Measurements from ENCODE around the gene MAPKAP1. TPM values are rescaled to one million over a fixed set of nuclear protein-coding genes. Genes with fewer than 3 reads are reported as not detected.

MAPKAP1 gene
- total RNA-seq, 4 donors from 2014 or later: 87.1 to 114 (median 111) TPM

- H3K9me3 ChIP-seq: no peaks in the 10 kb centered on the region
- H3K4me3 ChIP-seq (replicated peaks in 1 of 3): no peak overlapping the region
- no peak overlapping the region for H3K27ac ChIP-seq
- no peak for DNase-seq
- no peaks in the 10 kb centered on the region for H3K36me3 ChIP-seq
- WGBS, 2 donors: 91 to 95% methylated on average over 4 of the region's 4 CpGs
- TF ChIP-seq CTCF (IDR thresholded peaks at IDR 0.05): no peak
- no peak for TF ChIP-seq POLR2A (IDR thresholded peaks at IDR 0.05)
- intact Hi-C loops (cut with DNase I): no loop called here
- no peaks in the 10 kb centered on the region for H3K27me3 ChIP-seq
- no peaks in the 10 kb centered on the region for H3K4me1 ChIP-seq
Observed at GRCh38 chr9:125613141-125613540, 93.9 kb downstream of the MAPKAP1 start.

- Histone ChIP-seq H3K4me3 (replicated peaks in 1 of 3) (no peak overlapping the region), H3K4me1 (no peaks in the 10 kb centered on the region), H3K27ac (no peak overlapping the region), H3K27me3 (no peaks in the 10 kb centered on the region), H3K9me3 (no peaks in the 10 kb centered on the region), H3K36me3 (no peaks in the 10 kb centered on the region)
- TF ChIP-seq POLR2A (IDR thresholded peaks at IDR 0.05) (no peak), CTCF (IDR thresholded peaks at IDR 0.05) (no peak)
- intact Hi-C loops (cut with DNase I): no loop called here
- DNase-seq: no peak
Observed at GRCh38 chr9:125612616-125613015, 94.4 kb downstream of the MAPKAP1 start.

- 93% methylated on average over 2 of the region's 2 CpGs for WGBS, 2 donors
- H3K4me3 ChIP-seq (replicated peaks in 1 of 3): no peak overlapping the region
- H3K4me1 ChIP-seq: no peaks in the 10 kb centered on the region
- intact Hi-C loops (cut with DNase I): no loop called here
- no peak for DNase-seq
- H3K27ac ChIP-seq: no peak overlapping the region
- TF ChIP-seq POLR2A (IDR thresholded peaks at IDR 0.05) (no peak), CTCF (IDR thresholded peaks at IDR 0.05) (no peak)
- no peaks in the 10 kb centered on the region for H3K36me3 ChIP-seq
- H3K9me3 ChIP-seq: no peaks in the 10 kb centered on the region
- H3K27me3 ChIP-seq: no peaks in the 10 kb centered on the region
Observed at GRCh38 chr9:125611121-125611765, 95.8 kb downstream of the MAPKAP1 start.

- no peak overlapping the region for H3K4me3 ChIP-seq (replicated peaks in 1 of 3)
- no peak overlapping the region for H3K27ac ChIP-seq
- WGBS, 2 donors: 93 to 95% methylated on average over 1 of the region's 1 CpG
- no peak for DNase-seq
- H3K9me3 ChIP-seq: no peaks in the 10 kb centered on the region
- no peaks in the 10 kb centered on the region for H3K27me3 ChIP-seq
- H3K36me3 ChIP-seq: no peaks in the 10 kb centered on the region
- H3K4me1 ChIP-seq: no peaks in the 10 kb centered on the region
- intact Hi-C loops (cut with DNase I): no loop called here
- no peak for TF ChIP-seq CTCF (IDR thresholded peaks at IDR 0.05)
- TF ChIP-seq POLR2A (IDR thresholded peaks at IDR 0.05): no peak
Observed at GRCh38 chr9:125609744-125610143, 97.3 kb downstream of the MAPKAP1 start.

- intact Hi-C loops (cut with DNase I): no loop called here
- H3K27ac ChIP-seq: no peak overlapping the region
- no peaks in the 10 kb centered on the region for H3K4me1 ChIP-seq
- no peaks in the 10 kb centered on the region for H3K9me3 ChIP-seq
- WGBS, 2 donors: 71% methylated on average over 10 of the region's 10 CpGs
- TF ChIP-seq POLR2A (IDR thresholded peaks at IDR 0.05): no peak
- TF ChIP-seq CTCF (IDR thresholded peaks at IDR 0.05): no peak
- no peaks in the 10 kb centered on the region for H3K36me3 ChIP-seq
- DNase-seq: no peak
- H3K27me3 ChIP-seq: no peaks in the 10 kb centered on the region
- H3K4me3 ChIP-seq (replicated peaks in 1 of 3): no peak overlapping the region
Observed at GRCh38 chr9:125608489-125609224, 98.4 kb downstream of the MAPKAP1 start.
